HL-60/S4 (cell line): Measurements from ENCODE around the gene ANKFN1.

Source experiments
- in situ Hi-C: fragments of 300-500 bp; cut with MboI; formaldehyde crosslinking; loops from 2 replicates; pipeline ENCODE4 v1.14.3; 2022; ENCODE audit warnings: low sequenced_read_pairs

The ANKFN1 gene

DNA sequence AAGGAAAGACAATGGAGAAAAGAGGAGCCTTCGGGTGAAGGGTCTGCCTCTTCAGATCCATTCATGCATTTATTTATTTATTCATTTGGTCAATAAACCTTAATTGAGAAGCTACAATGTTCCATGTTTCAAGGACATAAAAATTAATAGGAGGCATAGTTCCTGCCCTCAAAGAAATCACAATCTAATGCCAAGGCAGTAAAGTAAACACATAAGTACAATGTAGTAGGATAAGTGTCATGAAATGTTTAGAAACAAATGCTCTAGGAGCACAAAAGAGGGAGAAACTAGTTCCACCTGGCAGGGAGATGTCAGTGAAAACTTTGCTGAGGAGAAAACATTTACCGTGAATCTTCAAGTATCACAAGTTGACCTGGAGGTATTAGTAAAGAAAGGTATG lies 336.7 kb downstream of the ANKFN1 start:
- in situ Hi-C loops, result no loop called here

DNA sequence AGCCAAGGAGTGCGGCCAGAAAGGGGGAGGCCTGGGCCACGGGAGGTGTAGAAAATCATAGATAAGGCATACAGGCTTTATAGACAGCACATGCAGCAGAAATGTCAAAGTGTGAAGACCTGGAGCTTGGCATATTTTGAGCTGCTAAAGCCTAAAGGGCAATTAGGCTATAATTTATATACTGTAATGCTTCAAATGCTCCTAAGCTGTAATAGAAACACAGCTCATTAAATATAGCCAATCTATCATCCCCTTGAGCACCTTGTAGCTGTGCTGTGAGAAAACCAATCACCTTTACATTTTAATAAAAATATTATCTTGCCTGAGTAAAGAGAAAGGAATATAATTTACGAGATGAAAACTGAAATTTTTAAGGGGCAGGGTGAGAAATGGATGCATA lies 342.3 kb downstream of the ANKFN1 start:
- in situ Hi-C loops, result no loop called here

GRCh38 chr17:56497132-56497531 lies 343.9 kb downstream of the ANKFN1 start:
- in situ Hi-C loops, result no loop called here

DNA sequence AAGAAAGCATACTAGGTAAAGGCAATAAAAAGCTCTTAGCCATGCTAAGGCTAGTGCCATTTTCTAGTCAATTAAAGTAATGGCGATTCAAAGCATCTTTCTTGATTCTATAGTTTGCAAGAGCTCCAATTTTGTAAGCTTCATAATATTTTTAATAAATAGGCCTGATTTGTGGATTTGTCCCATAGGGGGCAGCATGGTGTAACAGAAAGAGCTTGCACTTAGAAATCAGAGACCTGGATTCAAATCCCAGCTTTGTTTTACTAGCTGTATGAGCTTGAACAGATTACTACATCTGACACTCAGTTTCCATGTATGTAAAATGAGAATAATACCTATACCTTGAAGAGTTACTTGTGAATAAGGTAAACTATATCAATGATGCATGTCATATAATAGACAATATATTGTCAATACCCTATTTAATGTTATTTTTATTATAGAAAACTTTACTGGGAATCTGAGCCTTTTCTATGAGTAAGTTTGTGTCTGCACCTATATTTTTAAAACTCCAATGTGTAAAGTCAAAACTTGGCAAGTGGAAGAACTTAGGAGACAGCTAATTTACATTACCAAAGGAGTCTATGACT lies 346.6 kb downstream of the ANKFN1 start:
- in situ Hi-C loops, result no loop called here

GRCh38 chr17:56502120-56502654 lies 348.9 kb downstream of the ANKFN1 start:
- in situ Hi-C loops, result no loop called here

DNA sequence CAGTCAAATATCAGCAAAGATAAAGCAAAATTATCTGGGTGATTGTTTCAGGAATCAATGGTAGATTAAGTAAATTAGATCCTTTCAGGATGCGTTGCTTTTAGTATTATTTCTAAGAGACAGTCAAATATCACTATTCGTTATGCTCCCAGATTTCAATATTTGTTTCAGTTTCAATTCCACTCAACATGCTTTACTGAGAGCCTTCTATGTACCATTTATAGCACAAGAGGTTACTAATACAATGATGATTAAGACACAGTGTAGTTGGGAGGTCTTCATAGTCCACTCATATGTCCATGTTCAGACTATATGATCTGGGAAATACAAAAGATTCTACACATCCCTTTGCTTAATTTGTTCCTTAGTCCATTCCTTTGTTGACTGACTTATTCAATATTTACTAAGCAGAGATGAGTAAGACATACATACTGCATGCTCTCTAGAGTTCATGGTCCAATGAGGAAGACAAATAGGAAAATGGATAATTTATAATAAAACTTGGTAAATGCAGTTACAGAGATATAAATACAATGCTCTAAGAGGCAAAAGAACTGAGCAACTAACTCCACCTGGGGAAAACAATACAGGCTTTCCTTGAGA lies 352.0 kb downstream of the ANKFN1 start:
- in situ Hi-C loops, result no loop called here

DNA sequence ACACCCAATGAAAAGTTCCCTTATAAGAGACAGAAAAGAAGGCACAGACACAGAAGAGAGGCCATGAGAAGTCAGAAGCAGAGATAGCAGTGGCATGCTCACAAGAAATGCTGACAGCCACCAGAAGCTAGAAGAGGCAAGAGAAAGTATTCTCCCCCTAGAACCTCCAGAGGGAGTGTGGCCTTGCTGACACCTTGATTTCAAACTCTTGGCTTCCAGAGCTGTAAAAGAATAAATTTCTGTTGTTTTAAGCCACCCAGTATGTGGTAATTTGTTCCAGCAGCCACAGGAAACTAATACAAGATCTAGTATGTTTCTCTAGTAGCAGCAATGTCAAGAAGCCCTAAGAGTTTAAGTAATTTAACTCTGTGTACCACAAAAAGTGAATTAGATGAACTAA lies 353.1 kb downstream of the ANKFN1 start:
- in situ Hi-C loops, result no loop called here

GRCh38 chr17:56510554-56511342 lies 357.5 kb downstream of the ANKFN1 start:
- in situ Hi-C loops, result no loop called here

- in situ Hi-C loops, result no loop called here
These were observed 361.0 kb downstream of the ANKFN1 start for GRCh38 chr17:56514264-56514663.

DNA sequence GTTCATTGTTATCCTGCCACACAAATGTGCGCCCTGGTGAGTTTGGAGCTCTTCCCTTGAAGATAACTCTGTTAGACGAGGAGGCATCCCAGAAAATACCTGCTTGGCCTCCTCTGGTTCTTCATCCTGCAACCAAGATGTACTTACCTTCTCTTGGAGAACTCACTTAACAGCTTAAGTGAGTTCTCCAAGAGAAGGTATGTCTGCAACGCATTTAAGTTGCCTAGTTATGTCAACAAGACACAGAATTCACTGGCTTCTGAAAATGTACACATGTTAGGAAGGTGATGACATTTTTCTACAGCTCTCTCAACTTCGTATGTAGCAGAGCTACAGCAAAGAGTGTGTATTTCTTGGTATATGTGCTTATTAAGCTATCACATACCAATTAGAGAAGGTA lies 361.6 kb downstream of the ANKFN1 start:
- in situ Hi-C loops, result no loop called here

GRCh38 chr17:56521414-56522141 lies 368.3 kb downstream of the ANKFN1 start:
- in situ Hi-C loops, result no loop called here

GRCh38 chr17:56523042-56523441 lies 369.8 kb downstream of the ANKFN1 start:
- in situ Hi-C loops, result no loop called here

DNA sequence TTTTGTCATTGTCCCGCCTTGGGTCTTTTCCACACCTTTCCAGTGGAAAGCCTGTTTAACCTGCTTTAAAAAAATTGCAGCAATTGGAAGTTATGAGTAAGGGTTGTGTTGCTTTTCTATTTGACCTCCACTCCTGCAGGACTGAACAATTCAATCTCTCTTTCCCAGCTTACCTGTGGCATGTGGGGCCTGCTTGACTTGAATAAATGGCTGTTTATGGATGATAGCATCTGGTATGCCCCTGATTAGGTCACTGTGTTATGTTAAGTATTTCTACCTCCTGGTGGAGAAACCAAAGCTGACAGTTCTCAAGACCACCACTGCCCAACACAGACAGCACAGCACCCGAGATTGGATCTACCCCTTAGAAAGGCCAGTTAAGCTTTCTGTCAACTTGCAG lies 375.4 kb downstream of the ANKFN1 start:
- in situ Hi-C loops, result no loop called here

- in situ Hi-C loops, result no loop called here
These were observed 379.7 kb downstream of the ANKFN1 start for GRCh38 chr17:56532926-56533325.

DNA sequence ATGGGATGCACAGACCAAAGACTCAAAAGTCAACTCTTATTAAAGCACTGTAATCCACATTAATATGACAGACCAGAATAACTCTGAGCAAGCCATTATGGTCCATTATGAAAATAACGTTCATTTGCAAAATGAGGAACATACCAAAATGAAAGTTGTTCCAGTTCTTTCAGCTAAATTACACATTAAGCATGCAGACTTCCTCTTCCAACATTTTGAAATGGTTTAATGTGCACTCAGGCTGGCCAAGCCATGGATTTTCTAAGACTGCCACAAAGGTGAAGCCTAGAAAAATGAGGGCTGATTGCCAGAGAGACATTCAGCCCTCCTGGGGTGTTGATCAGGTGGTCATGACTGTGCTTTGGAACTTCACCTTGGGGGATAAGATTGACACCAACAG lies 383.5 kb downstream of the ANKFN1 start:
- in situ Hi-C loops, result no loop called here

DNA sequence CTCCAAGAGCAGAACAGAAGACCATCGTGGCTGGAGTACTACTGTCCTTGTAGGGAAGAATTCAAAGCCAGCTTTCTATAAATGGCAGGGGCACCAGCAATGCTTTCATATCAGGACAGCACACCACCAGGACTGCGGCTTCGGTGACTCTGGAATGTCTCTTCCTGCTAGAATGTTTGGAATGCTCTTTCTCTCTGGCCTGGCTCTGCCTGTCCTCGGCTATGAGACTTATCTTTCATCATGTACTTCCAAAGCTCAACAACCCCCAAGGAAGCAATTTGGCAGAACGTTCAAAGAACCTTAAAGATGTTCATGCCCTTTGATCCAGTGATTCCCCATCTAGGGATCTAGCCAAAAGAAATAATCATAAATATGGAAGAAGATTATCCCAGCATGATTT lies 387.6 kb downstream of the ANKFN1 start:
- in situ Hi-C loops, result no loop called here

DNA sequence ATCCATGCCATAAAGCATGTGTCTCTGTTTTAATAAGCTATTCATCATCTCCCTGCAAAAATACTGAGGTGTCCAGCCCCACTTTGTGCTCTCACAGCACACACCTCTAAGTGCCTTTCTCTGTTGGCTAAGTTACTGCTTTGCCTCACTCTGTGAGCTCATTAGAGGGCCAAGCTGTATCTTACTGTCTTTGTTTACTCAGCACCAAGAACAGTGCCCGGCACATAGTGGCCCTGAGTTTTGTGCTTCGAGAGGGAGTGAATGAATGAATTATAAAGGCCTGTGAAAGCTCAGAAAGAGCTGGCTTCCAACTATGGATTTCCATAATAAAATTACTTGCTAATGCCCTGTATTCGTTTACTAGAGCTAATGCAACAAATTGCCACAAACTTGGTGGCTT lies 390.0 kb downstream of the ANKFN1 start:
- in situ Hi-C loops, result no loop called here

DNA sequence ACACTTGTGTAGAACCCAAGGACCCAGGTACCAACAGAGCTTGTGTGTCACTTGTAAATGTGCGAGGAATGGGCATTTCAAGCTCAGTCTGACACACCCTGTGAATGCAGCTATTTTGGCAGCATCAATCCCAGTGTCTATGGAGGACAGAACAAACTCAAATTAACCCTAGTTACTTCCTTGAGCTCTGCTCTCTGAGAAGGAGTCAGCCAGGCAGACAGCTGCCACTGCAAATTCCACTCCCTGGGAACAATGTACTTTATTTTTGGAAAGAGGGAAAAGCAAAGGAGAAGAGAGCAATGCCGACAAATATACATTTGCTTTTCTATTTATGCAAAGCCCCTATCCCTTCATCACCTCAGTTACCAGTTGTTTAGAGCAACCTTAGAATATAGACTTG lies 391.8 kb downstream of the ANKFN1 start:
- in situ Hi-C loops, result no loop called here

GRCh38 chr17:56545930-56546329 lies 392.7 kb downstream of the ANKFN1 start:
- in situ Hi-C loops, result no loop called here

DNA sequence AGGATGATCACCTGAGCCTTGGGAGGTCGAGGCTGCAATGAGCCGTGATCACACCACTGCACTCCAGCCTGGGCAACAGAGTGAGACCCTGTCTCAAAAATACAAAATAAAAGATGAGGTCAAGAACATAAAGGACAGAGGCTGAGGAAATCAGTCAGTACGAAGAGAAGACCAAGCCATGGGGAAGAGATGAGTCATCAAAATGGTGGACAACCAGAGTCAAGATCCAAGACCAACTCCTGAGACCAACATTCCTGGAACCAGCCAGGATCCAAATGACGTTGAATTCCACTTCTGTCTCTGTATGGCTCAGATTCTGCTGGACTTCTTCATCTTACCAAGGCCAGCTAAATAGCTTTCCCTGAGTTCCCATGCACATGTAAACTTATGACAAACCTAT lies 395.4 kb downstream of the ANKFN1 start:
- in situ Hi-C loops, result no loop called here

DNA sequence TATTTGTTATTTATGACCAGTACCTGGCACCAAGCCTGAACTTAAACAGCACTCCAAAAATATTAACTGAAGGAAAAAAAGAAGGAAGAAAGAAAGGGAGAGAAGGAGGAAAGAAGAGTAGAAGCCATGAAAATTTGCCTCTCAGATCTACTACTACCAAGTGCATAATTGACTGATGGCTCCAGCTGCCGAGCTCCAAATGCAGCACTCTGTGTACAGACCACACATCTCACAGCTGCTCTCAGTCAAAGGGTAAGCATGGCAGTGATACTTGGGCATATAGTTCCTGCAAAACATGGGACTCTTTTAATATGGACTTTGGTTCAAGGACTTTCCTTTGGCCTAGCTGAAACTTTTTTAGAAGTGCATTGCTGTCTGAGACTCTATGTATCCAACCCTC lies 396.2 kb downstream of the ANKFN1 start:
- in situ Hi-C loops, result no loop called here
